Thyroid gland (tissue), 4 donors: ENCODE data around the gene SH3YL1.

ENCODE experiments used
- POLR2A ChIP-seq, 2 donors: fragments of 450-650 bp; IDR thresholded peaks; one replicate each; pipeline ENCODE4 v1.6.1; 2017; ENCODE audit warnings: antibody characterized with exemption in 2 of 2, mild to moderate bottlenecking in 2 of 2, moderate library complexity in 1 of 2
- TF ChIP-seq, protein P1 (sequence below), 6 experiments: fragments of 200-600 bp in 3 of 6; fragments of 450-650 bp in 3 of 6; sonication (generic) in 3 of 6; IDR thresholded peaks; one replicate each; pipeline ENCODE4 v1.5.1; 2016 to 2019; ENCODE audit warnings: antibody characterized with exemption in 6 of 6, mild to moderate bottlenecking in 2 of 6, inconsistent platforms in 1 of 6, moderate library complexity in 1 of 6

DNA sequence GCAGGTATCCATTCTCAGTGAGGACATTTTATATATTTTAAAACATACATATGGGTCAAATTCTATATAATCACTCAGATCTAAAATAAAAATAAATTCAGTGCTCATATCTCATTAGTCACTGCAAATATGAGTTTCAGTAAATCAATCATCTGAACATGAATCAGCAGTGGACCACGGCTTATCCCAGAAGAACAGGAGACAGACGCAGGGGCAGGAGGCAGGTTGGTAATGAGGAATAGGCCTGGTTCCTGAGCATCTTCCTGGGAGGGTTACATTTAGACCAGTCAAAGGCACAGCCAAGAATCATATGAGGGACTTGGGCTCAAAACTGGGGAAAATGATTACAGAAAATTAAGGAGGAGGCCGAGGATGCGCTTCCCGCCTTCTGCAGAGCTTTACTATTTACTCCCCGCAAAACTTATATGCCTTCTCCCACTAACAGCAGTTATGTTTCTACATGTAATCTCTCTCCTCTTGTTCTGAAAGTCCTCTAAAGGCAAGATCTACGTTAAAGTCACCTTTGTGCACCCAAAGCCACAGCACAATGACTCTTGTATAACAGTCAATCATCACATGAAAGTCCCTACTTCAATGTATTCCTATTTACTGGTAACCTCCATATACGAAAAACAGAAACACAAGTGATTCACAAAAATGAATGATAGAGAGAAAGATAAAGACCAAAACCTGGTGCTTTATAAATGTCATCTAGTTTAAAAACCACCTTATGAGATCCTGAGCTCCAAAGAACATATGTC is 35.1 kb downstream of the SH3YL1 start:
- TF ChIP-seq, protein P1, sequence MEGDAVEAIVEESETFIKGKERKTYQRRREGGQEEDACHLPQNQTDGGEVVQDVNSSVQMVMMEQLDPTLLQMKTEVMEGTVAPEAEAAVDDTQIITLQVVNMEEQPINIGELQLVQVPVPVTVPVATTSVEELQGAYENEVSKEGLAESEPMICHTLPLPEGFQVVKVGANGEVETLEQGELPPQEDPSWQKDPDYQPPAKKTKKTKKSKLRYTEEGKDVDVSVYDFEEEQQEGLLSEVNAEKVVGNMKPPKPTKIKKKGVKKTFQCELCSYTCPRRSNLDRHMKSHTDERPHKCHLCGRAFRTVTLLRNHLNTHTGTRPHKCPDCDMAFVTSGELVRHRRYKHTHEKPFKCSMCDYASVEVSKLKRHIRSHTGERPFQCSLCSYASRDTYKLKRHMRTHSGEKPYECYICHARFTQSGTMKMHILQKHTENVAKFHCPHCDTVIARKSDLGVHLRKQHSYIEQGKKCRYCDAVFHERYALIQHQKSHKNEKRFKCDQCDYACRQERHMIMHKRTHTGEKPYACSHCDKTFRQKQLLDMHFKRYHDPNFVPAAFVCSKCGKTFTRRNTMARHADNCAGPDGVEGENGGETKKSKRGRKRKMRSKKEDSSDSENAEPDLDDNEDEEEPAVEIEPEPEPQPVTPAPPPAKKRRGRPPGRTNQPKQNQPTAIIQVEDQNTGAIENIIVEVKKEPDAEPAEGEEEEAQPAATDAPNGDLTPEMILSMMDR (IDR thresholded peaks at IDR 0.05) = no peak
- no peak for TF ChIP-seq POLR2A (IDR thresholded peaks at IDR 0.05)
